Left kidney (tissue), 2 donors: ENCODE results near the gene GLTP. TPM values are rescaled to one million over a fixed set of nuclear protein-coding genes. Genes with fewer than 3 reads are reported as not detected.
"Not testable (repeated sequence)": the region's sequence is repeated elsewhere in the genome, so short reads cannot be mapped to it uniquely, and the experiment has no call there.

Source experiments
- DNase-seq: peaks from one replicate; pipeline ENCODE4 v3.0.0-alpha.2; 2013
- polyA plus RNA-seq: library from polyadenylated mRNA; unstranded; fragments of 120-200 nt; gene quantifications from one replicate; pipeline ENCODE4 v1.2.1, GENCODE V29; 2013; ENCODE audit not compliant: insufficient read length

GLTP gene
- polyA plus RNA-seq, 1 donor = 34.2 TPM

DNA sequence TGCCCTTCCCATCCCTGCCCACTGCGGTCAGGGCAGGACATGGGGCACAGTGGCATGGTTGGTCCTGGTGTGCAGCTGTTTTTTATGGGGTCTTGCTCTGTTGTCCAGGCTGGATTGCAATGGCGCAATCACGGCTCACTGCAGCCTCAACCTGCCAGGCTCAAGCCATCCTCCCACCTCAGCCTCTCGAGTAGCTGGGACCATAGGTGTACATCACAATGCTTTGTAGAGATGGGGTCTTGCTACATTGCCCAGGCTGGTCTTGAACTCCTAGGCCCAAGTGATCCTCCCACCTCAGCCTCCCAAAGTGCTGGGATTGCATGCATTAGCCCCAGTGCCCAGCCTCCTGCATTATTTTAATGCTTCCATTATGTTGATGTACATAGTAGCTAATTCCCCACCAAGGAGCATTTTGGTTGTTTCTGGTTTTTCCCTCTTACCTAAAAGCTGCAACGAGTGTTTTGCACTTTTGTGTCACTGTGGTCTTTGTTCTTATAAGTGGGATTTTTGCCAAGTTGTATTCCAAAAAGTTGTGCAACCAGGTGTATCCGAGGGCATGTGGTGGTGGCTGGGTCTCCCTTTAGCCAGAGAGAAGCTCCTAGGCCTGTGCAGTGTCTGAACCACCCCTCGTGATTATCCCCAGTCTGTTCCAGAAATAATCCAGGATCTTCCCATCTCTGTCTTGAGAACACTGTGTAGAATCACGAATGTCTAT is 30.1 kb upstream of the GLTP start:
- no peak for DNase-seq

DNA sequence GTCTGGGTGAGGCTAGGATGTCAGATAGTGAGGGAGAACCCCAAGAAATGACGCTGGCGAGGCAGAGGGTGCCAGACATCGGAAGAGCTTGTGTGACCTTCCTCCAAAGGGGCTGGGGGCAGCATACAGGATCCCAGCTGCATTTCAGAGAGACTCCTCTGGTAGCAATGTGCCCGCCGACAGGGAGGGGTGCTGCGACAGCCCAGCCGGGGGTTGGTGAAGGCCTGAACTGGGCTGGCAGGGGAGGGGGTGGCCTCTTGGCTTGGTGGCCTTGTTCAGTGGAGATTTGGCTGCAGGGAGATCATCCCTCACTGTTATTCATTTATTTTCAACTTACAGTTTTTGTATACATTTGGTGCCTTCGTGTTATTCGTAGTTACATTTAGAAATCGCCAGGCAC is 25.0 kb upstream of the GLTP start:
- no peak for DNase-seq

DNA sequence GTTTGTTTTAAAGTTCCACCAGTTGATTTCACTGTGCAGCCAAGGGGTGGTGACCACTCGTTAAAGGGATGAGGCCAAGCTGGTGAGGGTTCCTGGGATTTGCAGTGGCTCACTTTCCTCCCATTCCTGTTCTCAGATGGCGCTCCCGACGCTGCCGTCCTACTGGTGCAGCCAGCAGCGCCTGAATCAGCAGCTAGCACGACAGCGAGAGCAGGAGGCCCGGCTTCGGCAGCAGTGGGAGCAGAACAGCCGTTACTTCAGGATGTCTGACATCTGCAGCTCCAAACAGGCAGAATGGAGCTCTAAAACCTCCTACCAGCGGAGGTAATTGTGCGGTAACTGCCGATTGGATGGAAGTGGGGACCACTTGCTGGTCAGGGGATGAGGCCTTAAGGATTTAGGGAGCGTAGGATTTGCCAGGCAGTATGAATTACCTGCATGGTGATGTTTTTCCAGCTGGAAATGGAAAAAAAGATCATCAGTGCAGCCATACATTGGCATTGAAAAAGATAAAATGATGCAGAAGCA is 22.6 kb upstream of the GLTP start:
- DNase-seq = no peak

DNA sequence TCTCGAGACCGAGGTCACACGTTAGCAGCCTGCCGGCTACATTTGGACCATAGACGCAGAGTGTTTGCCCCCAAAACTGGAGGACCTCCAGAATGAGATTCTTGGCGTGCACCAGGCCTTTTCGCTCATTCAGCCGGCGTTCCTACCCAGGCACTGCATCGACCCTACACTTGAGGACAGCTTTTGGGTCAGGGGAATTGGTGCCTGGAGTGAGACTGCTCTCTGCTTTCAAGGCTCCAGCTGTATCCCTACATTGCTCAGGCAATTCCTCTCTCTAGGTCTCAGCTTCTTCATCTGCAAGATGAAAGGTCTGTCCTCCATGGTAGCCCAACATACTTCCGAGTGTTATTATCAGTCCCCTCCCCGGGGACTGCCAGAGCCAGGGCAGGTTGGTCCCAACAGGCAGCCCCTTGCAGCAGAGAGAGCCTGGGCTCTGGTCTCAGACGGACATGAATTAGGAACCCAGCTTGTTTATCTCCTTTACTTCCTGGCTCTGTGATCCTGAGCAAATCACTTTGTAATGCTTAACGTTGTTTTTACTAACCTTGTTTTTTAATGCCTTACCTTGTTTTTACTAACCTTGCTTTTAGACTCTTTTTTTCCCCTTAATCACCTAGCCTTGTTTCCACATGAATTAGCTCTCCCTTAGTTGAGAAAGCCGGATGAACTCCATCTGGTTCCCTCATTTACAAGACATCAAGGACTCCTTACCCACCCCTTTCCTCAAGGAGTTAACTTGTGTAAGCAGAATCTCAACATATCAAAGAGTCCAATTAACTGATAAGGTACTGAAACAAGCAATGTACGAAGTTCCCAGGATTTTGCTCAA is 20.6 kb upstream of the GLTP start:
- DNase-seq = no peak

DNA sequence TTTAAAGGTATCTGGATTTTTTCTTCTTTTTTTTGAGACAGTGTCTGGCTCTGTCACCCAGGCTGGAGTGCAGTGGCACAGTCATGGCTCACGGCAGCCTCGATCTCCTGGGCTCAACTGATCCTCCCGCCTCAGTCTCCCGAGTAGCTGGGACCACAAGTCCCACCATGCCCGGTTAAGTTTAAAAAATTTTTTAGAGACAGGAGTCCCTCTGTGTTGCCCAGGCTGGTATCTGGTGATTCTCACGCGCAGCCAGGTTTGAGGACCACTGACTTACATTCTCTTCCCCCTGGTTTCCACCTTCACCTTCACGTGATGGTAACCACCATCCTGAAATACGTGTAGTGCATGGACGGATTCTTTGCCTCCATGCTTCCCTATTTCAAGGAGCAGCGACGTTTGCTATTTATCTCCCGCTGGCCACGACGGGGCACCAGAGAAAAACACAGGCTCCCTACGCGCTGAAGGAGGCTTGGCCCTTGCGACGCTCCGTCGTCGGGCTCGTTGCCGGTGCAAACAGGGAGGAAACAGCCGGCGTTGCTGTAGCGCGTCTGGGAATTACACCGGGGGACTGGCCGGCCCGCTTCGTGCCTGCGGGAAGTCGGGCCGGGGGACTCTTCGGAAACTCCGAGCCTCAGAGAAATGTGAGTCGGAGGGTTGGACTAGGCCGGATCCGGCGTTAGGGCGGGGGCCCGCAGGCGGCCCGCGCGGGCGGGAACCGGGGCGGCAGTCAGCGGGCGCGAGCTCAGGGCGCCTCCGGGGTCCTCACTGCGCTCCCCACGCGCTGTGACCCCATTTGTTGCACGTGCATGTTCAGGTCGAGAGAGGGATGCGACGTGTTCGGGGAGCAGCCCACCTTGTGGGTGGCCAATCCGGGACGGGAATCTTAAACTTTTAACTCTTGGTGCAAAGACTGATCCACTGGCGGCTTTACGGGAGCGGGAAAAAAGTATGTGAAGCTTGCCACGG is 19.7 kb upstream of the GLTP start, which contains the start of gene TCHP:
TSS of gene TCHP (plus strand) at position 492 of the 969 bp plus-strand sequence. CDS start 2,753 bp downstream, outside the sequence.
- DNase-seq = peak; percentile 87

DNA sequence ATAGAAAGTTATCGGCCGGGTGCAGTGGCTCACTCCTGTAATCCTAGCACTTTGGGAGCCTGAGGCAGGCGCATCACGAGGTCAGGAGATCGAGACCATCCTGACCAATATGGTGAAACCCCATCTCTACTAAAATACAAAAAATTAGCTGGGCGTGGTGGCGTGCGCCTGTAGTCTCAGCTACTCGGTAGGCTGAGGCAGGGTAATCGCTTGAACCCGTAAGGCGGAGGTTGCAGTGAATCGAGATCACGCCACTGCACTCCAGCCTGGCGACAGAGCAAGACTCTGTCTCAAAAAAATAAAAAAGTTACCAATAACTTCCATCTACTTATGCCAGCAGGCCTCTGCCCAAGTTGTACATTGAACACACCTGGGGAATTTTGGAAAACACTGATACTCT is 19.0 kb upstream of the GLTP start:
- not testable (repeated sequence) for DNase-seq

DNA sequence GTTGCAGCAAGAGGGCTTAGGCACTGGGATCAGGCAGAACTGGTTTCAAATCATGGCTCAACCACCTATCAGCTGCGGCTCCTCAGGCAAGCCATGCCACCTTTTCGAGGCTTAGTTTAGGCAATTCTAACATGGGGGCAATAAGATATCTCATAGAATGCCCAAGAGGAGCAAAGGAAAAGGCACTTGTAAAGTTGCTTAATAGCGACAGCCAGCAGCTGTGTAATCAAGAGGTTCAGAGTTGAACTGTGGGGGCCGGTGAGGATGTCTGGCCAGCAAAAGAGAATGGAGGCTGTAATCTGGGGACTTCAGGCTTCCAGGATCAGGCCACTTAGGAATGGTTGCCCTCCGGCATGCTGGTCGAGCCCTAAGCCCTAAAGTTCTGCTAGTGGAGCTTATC is 16.7 kb upstream of the GLTP start:
- no peak for DNase-seq

DNA sequence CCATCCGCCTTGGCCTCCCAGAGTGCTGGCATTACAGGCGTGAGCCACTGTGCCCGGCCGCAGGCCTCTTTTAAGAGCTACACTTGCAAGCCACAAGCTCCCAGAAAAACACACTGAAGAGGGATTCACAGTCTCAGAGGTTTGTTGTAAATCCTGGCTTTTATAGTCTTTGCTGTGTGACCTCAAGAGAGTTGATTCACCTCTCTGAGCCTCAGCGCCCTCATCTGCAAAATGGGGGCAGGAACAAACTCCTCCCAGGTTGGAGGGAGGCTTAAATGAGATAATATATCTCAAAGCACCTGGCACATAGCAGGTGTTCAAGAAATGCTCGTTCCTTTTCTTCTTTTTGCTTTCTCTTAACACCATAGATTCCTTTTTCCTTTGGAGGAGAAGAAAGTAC is 15.8 kb upstream of the GLTP start:
- DNase-seq = no peak

DNA sequence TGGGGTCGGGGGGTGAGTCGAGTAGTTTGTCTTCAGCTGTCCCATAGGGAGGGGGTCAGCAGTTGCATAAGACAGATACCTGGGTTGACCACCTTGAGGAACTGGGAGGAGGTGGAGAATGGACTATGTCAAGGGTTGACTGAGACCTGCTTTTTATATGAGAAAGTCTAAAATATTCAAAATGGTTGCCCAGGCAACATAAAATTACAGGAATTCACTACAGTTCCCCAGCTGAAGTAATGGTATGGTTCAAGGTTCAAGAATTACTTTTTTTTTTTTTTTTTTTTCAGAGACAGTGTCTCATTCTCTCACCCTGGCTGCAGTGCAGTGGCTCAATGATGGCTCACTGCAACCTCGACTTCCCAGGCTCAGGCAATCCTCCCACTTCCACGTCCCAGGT is 14.6 kb upstream of the GLTP start:
- no peak for DNase-seq

DNA sequence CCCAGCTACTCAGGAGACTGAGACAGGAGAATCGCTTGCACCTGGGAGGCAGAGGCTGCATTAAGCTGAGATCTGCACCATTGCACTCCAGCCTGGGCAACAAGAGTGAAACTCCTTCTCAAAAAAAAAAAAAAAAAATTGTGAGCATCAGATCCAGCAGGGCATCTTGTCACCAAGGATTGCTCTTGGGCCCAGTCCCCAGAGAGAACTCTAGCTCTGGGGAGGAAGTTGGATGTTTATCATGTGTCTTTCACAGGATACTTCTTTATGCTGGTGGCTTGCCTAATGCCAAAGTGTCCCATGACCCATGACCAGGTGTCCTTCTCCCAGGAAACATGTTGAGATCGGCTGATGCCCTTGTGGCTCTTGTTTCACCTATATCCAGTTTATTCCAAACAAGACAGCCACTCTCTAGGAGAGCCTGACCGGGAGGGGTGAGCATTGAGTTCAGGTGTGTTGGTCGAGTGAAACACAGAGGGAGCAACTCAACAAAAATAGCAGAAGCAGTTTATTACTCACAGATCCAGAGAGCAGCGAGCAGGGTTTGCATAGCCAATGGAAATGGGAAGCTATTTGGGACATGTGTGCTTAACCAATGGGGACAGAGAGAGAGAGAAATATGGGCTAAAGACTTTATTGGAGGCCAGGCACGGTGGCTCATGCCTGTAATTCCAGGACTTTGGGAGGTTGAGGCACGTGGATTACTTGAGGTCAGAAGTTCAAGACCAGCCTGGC is 13.1 kb upstream of the GLTP start:
- DNase-seq = no peak

DNA sequence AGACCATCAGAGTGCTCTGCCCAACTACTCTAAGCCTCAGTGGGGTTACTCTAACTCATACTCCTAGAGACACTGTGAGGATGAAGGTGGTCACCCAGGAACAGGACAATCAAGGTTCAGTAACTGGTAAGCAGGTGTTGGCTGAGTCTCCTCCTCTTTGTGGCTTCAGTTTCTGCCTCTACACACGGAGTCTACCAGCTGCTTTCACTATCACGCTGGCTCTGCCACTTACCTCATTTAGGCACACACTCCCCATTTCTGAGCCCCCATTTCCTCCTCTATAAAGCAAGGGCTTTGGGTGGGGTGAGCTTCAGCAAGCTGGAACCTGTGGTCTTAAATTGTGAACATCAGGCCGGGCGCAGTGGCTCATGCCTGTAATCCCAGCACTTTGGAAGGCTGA is 12.4 kb upstream of the GLTP start:
- DNase-seq = no peak

DNA sequence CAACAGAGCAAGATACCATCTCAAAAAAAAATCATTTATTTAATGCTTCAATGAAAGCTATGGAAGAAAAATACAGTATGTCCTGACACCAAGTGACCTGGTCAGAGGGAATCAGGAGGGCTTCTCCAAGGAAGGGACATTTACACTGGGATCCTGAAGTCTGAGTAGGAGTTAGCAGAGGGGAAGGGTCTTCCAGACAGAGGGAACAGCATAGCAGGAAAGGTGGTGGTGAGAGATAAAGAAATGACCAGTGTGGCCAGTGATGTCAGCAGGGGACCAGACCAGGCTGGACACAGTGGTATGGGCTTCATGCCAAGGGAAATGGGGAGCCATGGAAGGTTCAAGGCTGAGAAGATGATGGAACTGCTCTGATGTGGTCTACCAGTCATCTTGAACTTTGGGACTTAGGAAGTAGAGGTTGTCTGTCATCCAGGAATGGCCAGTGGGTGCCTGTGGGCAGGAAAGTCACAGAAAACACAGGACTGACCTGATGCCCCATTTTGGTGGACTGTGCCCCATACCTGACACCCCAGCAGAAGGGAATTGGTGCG is 11.9 kb upstream of the GLTP start:
- no peak for DNase-seq

DNA sequence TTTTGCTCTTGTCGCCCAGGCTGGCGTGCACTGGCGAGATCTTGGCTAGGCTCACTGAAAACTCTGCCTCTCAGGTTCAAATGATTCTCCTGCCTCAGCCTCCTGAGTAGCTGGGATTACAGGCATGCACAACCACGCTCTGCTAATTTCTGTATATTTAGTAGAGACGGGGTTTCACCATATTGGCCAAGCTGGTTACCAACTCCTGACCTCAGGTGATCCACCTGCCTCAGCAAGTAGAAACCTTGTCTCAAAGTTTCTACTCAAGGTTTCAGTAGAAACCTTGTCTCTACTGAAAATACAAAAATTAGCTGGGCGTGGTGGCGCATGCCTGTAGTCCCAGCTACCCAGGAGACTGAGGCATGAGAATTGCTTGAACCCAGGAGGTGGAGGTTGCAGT is 11.4 kb upstream of the GLTP start:
- DNase-seq = not testable (repeated sequence)

DNA sequence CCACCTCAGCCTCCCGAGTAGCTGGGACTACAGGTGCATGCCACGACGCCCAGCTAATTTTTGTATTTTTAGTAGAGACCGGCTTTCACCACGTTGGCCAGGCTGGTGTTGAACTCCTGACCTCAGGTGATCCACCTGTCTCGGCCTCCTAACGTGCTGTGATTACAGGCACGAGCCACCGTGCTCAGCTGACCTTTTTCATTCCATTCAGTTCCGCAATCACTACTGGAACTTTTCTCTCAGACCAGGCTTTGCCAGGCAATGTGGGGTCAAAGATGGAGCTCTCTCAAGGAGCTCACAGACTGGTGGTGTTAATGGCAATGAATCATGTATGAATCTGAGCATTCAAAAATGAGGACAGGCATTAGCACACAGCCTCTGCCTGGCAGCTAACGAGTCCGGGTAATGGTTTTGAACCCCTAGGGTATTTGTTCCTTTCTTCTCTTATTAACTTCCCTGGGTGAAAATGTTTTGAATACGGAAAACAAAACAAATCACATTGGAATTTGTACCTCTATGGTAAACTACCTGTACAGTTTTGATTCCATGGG is 10.4 kb upstream of the GLTP start:
- DNase-seq = no peak

DNA sequence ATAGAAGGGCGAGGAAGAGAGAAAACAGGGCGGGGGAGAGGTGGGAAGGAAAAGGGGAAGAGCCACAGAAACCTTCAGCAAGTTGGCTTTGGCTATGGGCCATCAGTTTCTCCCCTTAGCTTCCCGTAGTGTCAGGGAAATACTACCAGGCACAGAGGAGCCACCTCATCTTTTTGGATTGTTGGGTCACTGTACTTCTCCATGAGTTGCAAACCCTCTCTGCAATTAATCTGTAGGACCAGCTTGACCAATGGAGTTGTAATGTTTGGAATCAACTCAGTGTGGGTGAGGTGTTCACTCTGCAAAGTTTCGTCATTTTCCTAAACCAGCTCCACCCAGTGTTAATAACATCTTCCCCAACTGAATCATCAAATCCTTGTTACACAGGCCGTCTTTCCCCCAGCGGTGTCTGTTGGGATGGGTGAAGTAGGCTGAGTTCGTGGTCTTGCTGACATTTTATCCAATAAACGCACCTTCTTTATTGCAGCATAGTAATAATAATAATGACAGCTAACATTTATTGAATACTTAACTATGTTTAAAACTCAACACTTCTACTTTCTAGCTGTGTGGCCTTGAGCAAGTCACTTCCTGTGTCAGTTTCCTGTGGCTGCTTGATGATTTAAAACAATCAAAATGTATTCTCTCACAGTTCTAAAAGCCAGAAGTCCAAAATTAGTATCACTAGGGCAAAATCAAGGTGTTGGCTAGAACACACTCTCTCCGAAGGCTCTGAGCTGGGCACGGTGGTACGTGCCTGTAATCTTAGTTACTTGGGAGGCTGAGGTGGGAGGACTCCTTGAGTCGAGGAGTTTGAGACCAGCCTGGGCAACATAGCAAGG is 8.1 kb upstream of the GLTP start:
- no peak for DNase-seq

DNA sequence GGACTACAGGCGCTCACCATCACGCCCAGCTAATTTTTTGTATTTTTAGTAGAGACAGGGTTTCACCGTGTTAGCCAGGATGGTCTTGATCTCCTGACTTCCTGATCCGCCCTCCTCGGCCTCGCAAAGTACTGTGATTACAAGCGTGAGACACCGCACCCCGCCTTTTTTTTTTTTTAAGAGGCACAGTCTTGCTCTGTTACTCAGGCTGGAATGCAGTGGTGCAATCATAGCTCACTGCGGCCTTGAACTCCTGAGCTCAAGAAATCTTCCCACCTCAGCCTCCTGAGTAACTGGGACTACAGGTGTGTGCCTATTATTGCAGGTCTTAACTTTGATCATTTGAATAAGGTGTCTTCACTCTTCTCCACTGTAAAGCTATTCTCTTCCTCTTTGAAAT is 5.3 kb upstream of the GLTP start:
- DNase-seq = no peak

DNA sequence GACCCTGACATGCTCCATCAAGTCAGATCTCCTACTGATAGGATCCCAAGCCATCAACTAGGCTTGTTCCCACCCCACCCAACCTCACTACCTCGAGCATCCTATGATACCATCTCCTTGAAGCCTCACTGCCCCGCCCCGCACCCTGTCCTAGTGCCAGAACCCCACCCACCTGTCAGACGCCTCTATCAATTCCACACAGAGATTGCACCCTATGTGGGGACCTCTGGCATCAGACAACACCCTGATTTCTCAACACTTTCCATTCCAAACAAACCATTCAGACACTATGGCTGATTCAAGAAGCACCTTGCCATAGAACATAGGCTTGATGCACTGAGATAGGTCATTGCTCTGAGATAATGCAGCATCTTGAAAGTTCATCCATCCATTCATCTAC is 3.1 kb upstream of the GLTP start:
- no peak for DNase-seq

DNA sequence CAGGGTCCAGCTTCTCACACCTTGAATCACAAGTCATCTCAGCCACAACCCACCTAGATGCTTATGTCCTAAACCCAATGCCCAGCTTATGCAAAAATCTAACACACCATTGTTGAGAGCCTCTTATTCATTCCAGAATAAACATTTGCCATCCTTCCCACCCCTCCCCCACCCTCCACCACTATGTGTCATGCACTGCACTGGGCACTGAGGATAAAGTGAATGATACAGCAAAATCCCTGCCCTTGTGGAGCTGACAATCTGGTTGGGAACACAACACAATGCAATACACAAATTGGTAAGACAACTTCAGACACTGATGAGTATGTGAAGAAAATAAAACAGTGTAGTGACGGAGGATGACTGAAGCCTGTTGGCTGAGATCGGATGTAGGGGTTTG is 1.4 kb upstream of the GLTP start:
- no peak for DNase-seq

DNA sequence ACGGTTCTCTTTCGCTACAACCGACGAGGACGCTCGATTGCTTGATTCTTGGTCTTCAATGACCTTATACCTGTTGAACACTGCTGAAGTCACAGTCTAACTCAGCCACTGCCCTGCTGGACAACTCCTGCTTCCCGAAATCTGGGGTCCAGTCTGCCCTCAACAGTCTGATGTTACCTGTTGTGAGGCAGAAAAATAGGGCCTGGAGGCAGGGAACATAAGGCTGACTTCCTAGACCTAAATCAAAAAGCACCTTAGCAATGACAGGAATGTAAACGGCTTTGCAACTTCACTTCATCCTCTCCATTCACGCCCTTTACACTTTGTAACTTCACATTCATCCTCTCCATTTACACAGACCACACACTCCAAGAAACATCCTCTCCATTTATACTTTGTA is 597 bp upstream of the GLTP start:
- DNase-seq = no peak
